KOPT-K1 (cell line): ENCODE measurements around the gene CACNG3.
"Not testable (repeated sequence)": the region's sequence is repeated elsewhere in the genome, so short reads cannot be mapped to it uniquely, and the experiment has no call there.

Experiments used
- H3K27ac ChIP-seq: fragments of 200-600 bp; sonication (generic); 2 replicates; pipeline ENCODE4 v1.5.1; 2016; ENCODE audit warnings: antibody characterized with exemption, mild to moderate bottlenecking, low read depth, low read length; ENCODE audit not compliant: poor library complexity, severe bottlenecking
- H3K36me3 ChIP-seq: fragments of 200-600 bp; sonication (generic); 2 replicates; pipeline ENCODE4 v1.5.1; 2017; ENCODE audit warnings: antibody characterized with exemption, mild to moderate bottlenecking, low read length, moderate library complexity; ENCODE audit not compliant: insufficient read depth
- H3K9me3 ChIP-seq: fragments of 200-600 bp; sonication (generic); 2 replicates; pipeline ENCODE4 v1.5.1; 2017; ENCODE audit warnings: antibody characterized with exemption, low read length, mild to moderate bottlenecking; ENCODE audit not compliant: insufficient read depth, poor library complexity, severe bottlenecking

CACNG3 gene

GRCh38 chr16:24337013-24337412 lies 80.9 kb downstream of the CACNG3 start:
- H3K27ac ChIP-seq: no peak overlapping the region

GRCh38 chr16:24343829-24344228 lies 87.7 kb downstream of the CACNG3 start:
- H3K27ac ChIP-seq, H3K36me3 ChIP-seq, H3K9me3 ChIP-seq: not testable (repeated sequence)

More at GRCh38 chr16:24337013-24337412, 80.9 kb downstream of the CACNG3 start:
- Histone ChIP-seq H3K36me3 (no peaks in the 10 kb centered on the region), H3K9me3 (peaks cover 5% of the 10 kb centered on the region)

- Histone ChIP-seq H3K36me3 (no peaks in the 10 kb centered on the region), H3K27ac (no peak overlapping the region), H3K9me3 (no peaks in the 10 kb centered on the region)
Observed at GRCh38 chr16:24344784-24345183, 88.6 kb downstream of the CACNG3 start.

DNA sequence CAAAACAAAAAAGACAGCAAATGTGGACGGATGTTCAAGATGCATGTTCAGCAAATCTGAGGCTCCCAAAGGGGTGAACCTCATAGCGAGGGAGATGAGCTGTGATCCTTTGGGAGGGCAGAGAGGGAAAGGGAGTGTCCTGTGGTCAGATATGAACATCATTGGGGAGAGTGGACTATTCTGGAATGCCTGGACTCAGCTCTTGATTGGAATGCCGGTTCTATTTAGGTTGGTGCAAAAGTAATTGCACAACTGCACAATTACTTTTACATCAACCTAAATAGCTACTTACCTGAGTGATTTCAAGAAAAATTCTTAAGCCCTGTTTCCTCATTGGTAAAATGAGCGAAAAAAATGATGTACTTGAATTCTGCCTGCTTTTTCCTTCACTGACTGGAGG lies 89.6 kb downstream of the CACNG3 start:
- Histone ChIP-seq H3K9me3 (no peaks in the 10 kb centered on the region), H3K36me3 (no peaks in the 10 kb centered on the region), H3K27ac (no peak overlapping the region)

DNA sequence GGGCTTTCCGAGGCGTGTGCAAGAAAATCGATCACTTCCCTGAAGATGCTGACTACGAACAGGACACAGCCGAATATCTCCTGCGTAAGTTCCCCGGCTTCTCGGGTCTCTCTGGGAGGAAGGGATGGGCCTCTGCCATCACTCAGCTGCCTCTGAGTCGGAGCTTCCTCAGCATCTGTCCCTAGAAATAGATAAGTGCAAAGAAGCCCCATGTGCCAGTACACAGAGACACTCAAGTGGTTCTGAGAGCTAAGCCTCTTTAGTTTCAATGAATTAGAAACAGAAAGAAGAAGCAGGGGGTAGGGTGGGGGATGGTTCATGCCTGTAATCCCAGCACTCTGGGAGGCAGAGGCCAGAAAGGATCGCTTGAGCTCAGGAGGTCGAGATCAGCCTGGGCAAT lies 90.6 kb downstream of the CACNG3 start:
- no peak overlapping the region for H3K27ac ChIP-seq
- H3K9me3 ChIP-seq: no peaks in the 10 kb centered on the region
- no peaks in the 10 kb centered on the region for H3K36me3 ChIP-seq

- H3K36me3 ChIP-seq: no peaks in the 10 kb centered on the region
- H3K27ac ChIP-seq: no peak overlapping the region
- H3K9me3 ChIP-seq: no peaks in the 10 kb centered on the region
Observed at GRCh38 chr16:24347556-24347955, 91.4 kb downstream of the CACNG3 start.

DNA sequence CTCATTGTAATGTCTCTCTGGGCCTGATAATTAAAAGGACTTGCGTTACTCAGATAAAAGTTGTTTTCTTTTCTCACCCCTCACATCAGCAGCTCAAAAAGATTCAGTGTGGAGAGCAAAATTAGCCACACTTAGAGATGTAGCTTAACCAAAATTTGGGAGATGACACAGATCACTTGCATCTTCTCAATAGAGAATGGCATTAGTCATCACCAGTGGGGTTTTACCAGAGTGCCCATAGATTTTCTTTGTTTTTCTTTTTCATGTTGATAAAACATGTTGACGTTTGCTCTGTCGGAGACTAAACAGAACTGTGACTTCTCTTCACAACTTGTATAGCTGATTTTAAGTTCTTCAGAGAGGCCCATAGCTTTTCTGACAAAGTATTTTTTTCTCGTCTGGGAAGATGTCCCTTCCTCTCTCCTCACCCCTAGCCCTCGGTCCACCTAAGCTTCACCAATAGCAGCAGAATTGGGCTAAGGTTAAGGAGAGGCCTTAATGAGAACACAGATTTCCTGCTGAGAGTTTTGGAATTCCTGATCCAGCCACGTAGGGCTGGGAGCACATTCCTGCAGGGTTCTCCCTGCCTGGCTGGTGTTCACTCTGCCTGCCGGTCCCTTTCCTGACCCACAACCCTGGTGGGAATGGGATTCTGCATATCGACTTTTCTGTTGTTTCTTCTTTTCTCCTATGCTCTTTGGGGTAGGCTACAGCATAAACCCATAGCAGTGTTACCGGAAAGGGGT lies 92.6 kb downstream of the CACNG3 start:
- H3K9me3 ChIP-seq: no peaks in the 10 kb centered on the region
- H3K27ac ChIP-seq: no peak overlapping the region
- no peaks in the 10 kb centered on the region for H3K36me3 ChIP-seq

DNA sequence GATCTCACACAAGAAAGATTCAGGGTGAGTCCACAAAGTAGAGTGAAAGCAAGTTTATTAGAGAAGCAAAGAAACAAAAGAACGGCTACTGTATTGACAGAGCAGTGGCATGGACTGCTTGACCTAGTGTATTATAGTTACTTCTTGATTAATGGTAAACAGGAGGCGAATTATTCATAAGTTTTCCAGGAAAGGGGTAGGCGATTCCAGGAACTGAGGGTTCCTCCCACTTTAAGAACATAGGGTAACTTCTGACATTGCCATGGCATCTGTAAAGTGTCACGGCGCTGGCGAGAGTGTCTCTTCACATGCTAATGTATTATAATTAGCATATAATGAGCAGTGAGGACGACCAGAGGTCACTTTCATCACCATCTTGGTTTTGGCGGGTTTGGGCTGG lies 93.2 kb downstream of the CACNG3 start:
- Histone ChIP-seq H3K36me3 (no peaks in the 10 kb centered on the region), H3K27ac (no peak overlapping the region), H3K9me3 (no peaks in the 10 kb centered on the region)

- H3K9me3 ChIP-seq: no peaks in the 10 kb centered on the region
Observed at GRCh38 chr16:24352746-24353145, 96.6 kb downstream of the CACNG3 start.

GRCh38 chr16:24353622-24354021 lies 97.5 kb downstream of the CACNG3 start:
- H3K9me3 ChIP-seq: no peaks in the 10 kb centered on the region
- H3K36me3 ChIP-seq: no peaks in the 10 kb centered on the region
- no peak overlapping the region for H3K27ac ChIP-seq

More at GRCh38 chr16:24352746-24353145, 96.6 kb downstream of the CACNG3 start:
- H3K27ac ChIP-seq: no peak overlapping the region
- H3K36me3 ChIP-seq: no peaks in the 10 kb centered on the region

DNA sequence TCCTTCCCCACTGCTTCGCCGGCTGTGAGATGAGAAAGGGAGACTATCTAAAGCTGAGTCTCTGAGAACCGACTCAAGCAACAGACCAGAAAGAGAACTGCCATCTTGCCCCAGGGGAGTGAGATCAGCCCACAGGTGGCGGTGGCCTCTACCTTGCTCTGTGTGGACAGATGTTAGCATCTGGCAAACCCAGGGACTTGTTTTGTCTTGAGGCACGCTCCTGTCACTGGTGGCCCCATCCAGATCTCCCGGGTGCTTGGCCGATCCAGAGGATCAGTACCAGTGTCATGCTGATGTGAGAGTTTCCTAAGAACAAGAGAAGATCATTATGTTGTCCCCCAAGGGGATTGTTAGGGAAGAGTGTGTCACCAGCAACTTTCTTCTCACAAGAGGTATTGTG lies 101.4 kb downstream of the CACNG3 start:
- no peaks in the 10 kb centered on the region for H3K9me3 ChIP-seq
- H3K36me3 ChIP-seq: no peaks in the 10 kb centered on the region
- no peak overlapping the region for H3K27ac ChIP-seq

GRCh38 chr16:24358117-24358516 lies 102.0 kb downstream of the CACNG3 start:
- H3K27ac ChIP-seq: no peak overlapping the region
- no peaks in the 10 kb centered on the region for H3K9me3 ChIP-seq
- no peaks in the 10 kb centered on the region for H3K36me3 ChIP-seq

- Histone ChIP-seq H3K36me3 (no peaks in the 10 kb centered on the region), H3K9me3 (no peaks in the 10 kb centered on the region), H3K27ac (no peak overlapping the region)
Observed at GRCh38 chr16:24359490-24359889, 103.4 kb downstream of the CACNG3 start.

DNA sequence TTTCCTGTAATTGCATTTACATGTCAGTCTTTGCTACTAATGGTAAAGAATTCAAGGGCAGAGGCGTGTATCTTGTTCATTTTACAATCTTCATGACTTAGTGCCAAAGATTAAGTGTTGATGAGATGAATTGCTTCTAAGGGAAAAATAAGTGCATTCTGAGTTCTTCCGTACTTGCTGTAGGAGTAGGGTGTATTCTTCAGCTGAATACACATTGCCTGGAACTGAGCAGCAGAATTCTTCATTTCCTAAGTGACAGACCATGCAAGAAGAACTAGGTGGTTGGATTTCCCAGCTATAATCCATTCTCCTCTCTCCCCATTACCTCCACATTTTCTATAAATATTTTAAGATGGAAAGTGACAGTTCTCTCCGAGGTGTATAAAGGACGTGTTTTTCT lies 104.8 kb downstream of the CACNG3 start:
- no peaks in the 10 kb centered on the region for H3K36me3 ChIP-seq
- no peaks in the 10 kb centered on the region for H3K9me3 ChIP-seq
- no peak overlapping the region for H3K27ac ChIP-seq

DNA sequence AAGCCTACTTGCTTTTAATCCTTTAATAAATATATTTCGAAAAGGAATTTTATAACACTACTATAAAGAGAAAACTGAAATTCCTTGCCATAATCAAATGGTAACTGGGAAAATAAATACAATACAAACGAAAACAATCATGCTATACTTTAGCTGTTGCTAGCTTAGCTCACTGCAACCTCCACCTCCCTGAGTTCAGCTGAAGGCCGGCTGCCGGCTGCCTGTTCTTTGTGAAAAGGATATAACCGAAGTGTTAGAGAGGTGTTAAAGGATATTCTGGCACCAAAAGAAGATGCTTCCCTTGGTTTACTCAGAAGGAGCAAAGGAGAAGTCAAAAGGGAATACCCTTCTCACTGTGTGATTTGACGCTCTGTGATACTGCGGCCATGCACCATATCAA lies 108.5 kb downstream of the CACNG3 start:
- no peaks in the 10 kb centered on the region for H3K9me3 ChIP-seq
- H3K36me3 ChIP-seq: no peaks in the 10 kb centered on the region
- no peak overlapping the region for H3K27ac ChIP-seq

DNA sequence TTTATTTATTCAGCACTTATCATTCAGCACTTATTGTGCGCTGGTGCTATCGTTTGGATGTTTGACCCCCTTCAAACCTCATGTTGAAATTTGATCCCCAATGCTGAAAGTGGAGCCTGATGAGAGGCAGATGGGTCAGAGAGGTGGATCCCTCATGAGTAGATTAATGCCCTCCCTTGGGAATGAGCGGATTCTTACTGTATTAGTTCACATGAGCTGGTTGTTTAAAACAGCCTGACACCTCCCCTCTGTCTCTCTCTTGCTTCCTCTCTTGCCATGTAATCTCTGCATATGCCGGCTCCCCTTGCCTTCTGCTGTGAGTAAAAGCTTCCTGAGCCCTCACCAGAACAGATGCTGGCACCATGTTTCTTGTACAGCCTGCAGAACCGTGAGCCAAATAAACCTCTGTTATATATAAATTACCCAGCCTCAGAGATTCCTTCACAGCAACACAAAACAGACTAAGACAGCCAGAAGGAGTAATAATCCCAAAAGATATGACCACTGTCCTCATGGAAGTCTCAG lies 111.1 kb downstream of the CACNG3 start:
- H3K36me3 ChIP-seq: no peaks in the 10 kb centered on the region
- no peaks in the 10 kb centered on the region for H3K9me3 ChIP-seq
- no peak overlapping the region for H3K27ac ChIP-seq
